ENCODE data around the gene ITFG2. TPM values are rescaled to one million over a fixed set of nuclear protein-coding genes. Genes with fewer than 3 reads are reported as not detected.

ITFG2 gene
- total and polyA plus RNA-seq, 2 of the 13 experiments (the other 11 are each of a cell fraction or from before 2014, with no cell fraction given): 14.8 to 15.5 TPM

Other genes starting within 250 kb of the ITFG2 start
- gene FKBP4, start 17.7 kb upstream of the ITFG2 start, total RNA-seq (2016; rRNA removed; fragmentation: Illumina TruSeq; extraction: Trizol): 66.1 and 76.3 TPM in 2 replicates
- gene FKBP4, start 17.7 kb upstream of the ITFG2 start, polyA plus RNA-seq (2011; rRNA removed): 25.7 and 29.6 TPM in 2 replicates
- gene NRIP2, start 22.4 kb downstream of the ITFG2 start, total RNA-seq (2016; rRNA removed; fragmentation: Illumina TruSeq; extraction: Trizol): not detected in 2 replicates
- gene NRIP2, start 22.4 kb downstream of the ITFG2 start, polyA plus RNA-seq (2011; rRNA removed): not detected in 2 replicates
- gene TEX52, start 44.4 kb downstream of the ITFG2 start, total RNA-seq (2016; rRNA removed; fragmentation: Illumina TruSeq; extraction: Trizol): 0.17 TPM in 1 of 2 replicates, not detected in the other
- gene TEX52, start 44.4 kb downstream of the ITFG2 start, polyA plus RNA-seq (2011; rRNA removed): 0.05 TPM in 1 of 2 replicates, not detected in the other
- gene FOXM1, start 64.5 kb downstream of the ITFG2 start, total RNA-seq (2016; rRNA removed; fragmentation: Illumina TruSeq; extraction: Trizol): 25.9 and 28.6 TPM in 2 replicates
- gene FOXM1, start 64.5 kb downstream of the ITFG2 start, polyA plus RNA-seq (2011; rRNA removed): 13.0 and 17.1 TPM in 2 replicates
- 27.2 and 30.4 TPM in 2 replicates for gene RHNO1, start 64.6 kb downstream of the ITFG2 start, total RNA-seq (2016; rRNA removed; fragmentation: Illumina TruSeq; extraction: Trizol)
- gene RHNO1, start 64.6 kb downstream of the ITFG2 start, polyA plus RNA-seq (2011; rRNA removed): 37.4 and 49.6 TPM in 2 replicates
- gene TULP3, start 78.2 kb downstream of the ITFG2 start, total RNA-seq (2016; rRNA removed; fragmentation: Illumina TruSeq; extraction: Trizol): 11.2 and 11.8 TPM in 2 replicates
- gene TULP3, start 78.2 kb downstream of the ITFG2 start, polyA plus RNA-seq (2011; rRNA removed): 10.7 and 13.2 TPM in 2 replicates
- gene TEAD4, start 146.7 kb downstream of the ITFG2 start, total RNA-seq (2016; rRNA removed; fragmentation: Illumina TruSeq; extraction: Trizol): 45.0 and 46.3 TPM in 2 replicates
- 65.0 and 69.4 TPM in 2 replicates for gene TEAD4, start 146.7 kb downstream of the ITFG2 start, polyA plus RNA-seq (2011; rRNA removed)